HFF-Myc (cell line): Measurements from ENCODE around the gene UFD1.

Experiments
- DNase-seq: peaks from one replicate; pipeline ENCODE4 v3.0.0-alpha.2; 2011; ENCODE audit warnings: low read depth; ENCODE audit errors: extremely low read depth
- H3K4me3 ChIP-seq: replicated peaks from 2 replicates; pipeline ENCODE4 v1.5.1; 2011; ENCODE audit warnings: low read depth, mild to moderate bottlenecking, control low read depth, low read length
- CTCF ChIP-seq: IDR thresholded peaks from 2 replicates; pipeline ENCODE4 v1.5.1; 2012; ENCODE audit warnings: mild to moderate bottlenecking, low read depth, low read length, control low read depth; ENCODE audit errors: missing control alignments

UFD1 gene

GRCh38 chr22:19466848-19467752, 11.9 kb downstream of the UFD1 start:
- TF ChIP-seq CTCF = no peak
- no peak for DNase-seq
- no peak overlapping the region for H3K4me3 ChIP-seq

GRCh38 chr22:19466126-19466716, 12.8 kb downstream of the UFD1 start:
- H3K4me3 ChIP-seq = no peak overlapping the region
- TF ChIP-seq CTCF = no peak
- no peak for DNase-seq

- DNase-seq = no peak
- TF ChIP-seq CTCF = no peak
- H3K4me3 ChIP-seq = no peak overlapping the region
These were observed 14.0 kb downstream of the UFD1 start for GRCh38 chr22:19464975-19465374.

- H3K4me3 ChIP-seq = no peak overlapping the region
- no peak for DNase-seq
- TF ChIP-seq CTCF = no peak
These were observed 14.4 kb downstream of the UFD1 start for GRCh38 chr22:19464546-19464945.

GRCh38 chr22:19463491-19464469, 15.2 kb downstream of the UFD1 start:
- no peak overlapping the region for H3K4me3 ChIP-seq
- TF ChIP-seq CTCF = no peak
- peak; percentile 52 for DNase-seq

GRCh38 chr22:19463008-19463407, 16.0 kb downstream of the UFD1 start:
- H3K4me3 ChIP-seq = no peak overlapping the region
- DNase-seq = no peak
- TF ChIP-seq CTCF = no peak
